Neutrophil (primary cell): ENCODE results near the gene FPGS.

Experiments
- H3K27ac ChIP-seq: fragments of 200-600 bp; sonication (generic); 2 replicates; pipeline ENCODE4 v1.5.1; 2016; ENCODE audit warnings: mild to moderate bottlenecking, moderate library complexity
- H3K27me3 ChIP-seq: fragments of 200-600 bp; sonication (generic); 2 replicates; pipeline ENCODE4 v1.6.0; 2016; ENCODE audit warnings: mild to moderate bottlenecking
- H3K36me3 ChIP-seq: fragments of 200-600 bp; sonication (generic); 2 replicates; pipeline ENCODE4 v1.5.1; 2017
- H3K4me1 ChIP-seq, 2 experiments: fragments of 200-600 bp in 1 of 2; sonication (generic) in 1 of 2; 1 replicate in 1 of 2; 2 replicates in 1 of 2; pipeline versions ENCODE4 v1.5.1 to v1.6.1; 2013 to 2016; ENCODE audit warnings: low read depth in 1 of 2, low read length in 1 of 2, mild to moderate bottlenecking in 1 of 2, moderate library complexity in 1 of 2; ENCODE audit not compliant: control insufficient read depth in 1 of 2, insufficient read depth in 1 of 2
- H3K4me3 ChIP-seq, 2 experiments: fragments of 200-600 bp in 1 of 2; sonication (generic) in 1 of 2; 1 replicate in 1 of 2; 2 replicates in 1 of 2; pipeline ENCODE4 v1.5.1; 2013 to 2016; ENCODE audit warnings: low read depth in 1 of 2, low read length in 1 of 2, mild to moderate bottlenecking in 1 of 2, moderate library complexity in 1 of 2
- H3K9me3 ChIP-seq: fragments of 200-600 bp; sonication (generic); 2 replicates; pipeline ENCODE4 v1.5.1; 2016
- TF ChIP-seq, protein P1 (sequence below): fragments of 200-600 bp; sonication (generic); IDR thresholded peaks from 2 replicates; pipeline ENCODE4 v1.5.1; 2016; ENCODE audit warnings: antibody characterized with exemption

FPGS gene

DNA sequence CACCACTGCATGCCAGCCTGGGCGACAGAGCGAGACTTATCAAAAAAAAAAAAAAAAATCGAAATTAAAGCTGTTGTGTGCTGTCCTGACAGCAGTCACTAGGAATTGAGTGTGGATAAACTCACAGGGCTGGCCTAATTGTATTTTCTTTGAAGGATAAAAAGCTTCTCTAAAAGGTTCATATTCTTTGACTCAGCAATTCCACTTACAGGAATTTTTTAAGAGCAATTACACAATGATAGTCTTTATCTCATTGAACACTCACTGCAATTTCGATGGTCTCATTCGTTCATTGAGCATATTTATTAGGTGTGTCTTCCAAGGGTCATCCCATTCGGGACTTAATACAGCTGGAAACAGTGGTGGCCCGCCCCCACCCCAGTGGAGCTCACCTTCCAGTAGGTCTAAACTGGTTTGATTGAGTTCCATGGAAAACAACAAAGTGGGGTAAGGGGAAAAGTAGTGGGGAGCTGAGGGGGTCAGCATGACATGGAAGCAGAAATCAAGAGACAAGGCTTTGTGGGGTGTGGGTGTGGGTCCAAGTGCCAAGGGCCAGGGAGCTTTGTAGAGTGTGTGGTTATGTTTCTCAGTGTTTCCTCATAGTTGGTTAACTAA lies 10.2 kb upstream of the FPGS start:
- TF ChIP-seq, protein P1, sequence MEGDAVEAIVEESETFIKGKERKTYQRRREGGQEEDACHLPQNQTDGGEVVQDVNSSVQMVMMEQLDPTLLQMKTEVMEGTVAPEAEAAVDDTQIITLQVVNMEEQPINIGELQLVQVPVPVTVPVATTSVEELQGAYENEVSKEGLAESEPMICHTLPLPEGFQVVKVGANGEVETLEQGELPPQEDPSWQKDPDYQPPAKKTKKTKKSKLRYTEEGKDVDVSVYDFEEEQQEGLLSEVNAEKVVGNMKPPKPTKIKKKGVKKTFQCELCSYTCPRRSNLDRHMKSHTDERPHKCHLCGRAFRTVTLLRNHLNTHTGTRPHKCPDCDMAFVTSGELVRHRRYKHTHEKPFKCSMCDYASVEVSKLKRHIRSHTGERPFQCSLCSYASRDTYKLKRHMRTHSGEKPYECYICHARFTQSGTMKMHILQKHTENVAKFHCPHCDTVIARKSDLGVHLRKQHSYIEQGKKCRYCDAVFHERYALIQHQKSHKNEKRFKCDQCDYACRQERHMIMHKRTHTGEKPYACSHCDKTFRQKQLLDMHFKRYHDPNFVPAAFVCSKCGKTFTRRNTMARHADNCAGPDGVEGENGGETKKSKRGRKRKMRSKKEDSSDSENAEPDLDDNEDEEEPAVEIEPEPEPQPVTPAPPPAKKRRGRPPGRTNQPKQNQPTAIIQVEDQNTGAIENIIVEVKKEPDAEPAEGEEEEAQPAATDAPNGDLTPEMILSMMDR = no peak
- H3K4me1 ChIP-seq = peaks cover under 1 to 3% of the 10 kb centered on the region in 2 experiments
- H3K4me3 ChIP-seq = no peak overlapping the region
- H3K27ac ChIP-seq = peak overlapping the region; percentile 8
- H3K9me3 ChIP-seq = no peaks in the 10 kb centered on the region
- H3K36me3 ChIP-seq = peaks cover 69% of the 10 kb centered on the region
- peaks cover 17% of the 10 kb centered on the region for H3K27me3 ChIP-seq

DNA sequence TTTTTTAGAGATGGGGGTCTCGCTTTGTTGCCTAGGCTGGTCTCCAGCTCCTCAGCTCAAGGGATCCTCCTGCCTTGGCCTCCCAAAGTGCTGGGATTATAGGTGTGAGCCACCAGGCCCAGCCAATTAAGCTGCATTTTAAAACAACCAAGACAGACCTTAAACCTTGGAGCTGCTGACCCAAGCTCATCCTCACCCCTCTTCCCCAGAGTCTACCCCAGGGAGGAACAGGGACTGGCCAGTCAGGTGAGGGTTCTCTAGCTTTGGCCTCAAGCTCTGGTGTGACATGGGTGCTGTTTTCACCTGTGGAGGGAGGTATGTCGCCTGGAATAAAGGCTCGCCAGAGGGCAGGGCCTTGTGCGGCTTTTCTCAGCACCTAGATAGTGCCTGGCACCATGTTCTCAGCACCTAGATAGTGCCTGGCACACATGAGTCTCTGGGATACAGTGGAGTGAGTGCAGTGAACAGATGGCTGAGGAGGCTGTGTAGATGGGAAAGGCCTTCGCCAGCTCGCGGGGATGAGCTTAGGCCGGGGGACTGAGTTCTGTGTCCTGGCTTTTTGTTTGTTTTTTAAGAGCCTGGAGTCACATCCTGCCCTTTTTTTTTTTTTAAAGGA lies 9.5 kb upstream of the FPGS start:
- Histone ChIP-seq H3K9me3 (no peaks in the 10 kb centered on the region), H3K36me3 (peaks cover 62% of the 10 kb centered on the region), H3K27ac (peak overlapping the region; percentile 33), H3K27me3 (peaks cover 23% of the 10 kb centered on the region), H3K4me3 (no peak overlapping the region), H3K4me1 (no peaks in the 10 kb centered on the region)
- TF ChIP-seq, protein P1 = no peak

DNA sequence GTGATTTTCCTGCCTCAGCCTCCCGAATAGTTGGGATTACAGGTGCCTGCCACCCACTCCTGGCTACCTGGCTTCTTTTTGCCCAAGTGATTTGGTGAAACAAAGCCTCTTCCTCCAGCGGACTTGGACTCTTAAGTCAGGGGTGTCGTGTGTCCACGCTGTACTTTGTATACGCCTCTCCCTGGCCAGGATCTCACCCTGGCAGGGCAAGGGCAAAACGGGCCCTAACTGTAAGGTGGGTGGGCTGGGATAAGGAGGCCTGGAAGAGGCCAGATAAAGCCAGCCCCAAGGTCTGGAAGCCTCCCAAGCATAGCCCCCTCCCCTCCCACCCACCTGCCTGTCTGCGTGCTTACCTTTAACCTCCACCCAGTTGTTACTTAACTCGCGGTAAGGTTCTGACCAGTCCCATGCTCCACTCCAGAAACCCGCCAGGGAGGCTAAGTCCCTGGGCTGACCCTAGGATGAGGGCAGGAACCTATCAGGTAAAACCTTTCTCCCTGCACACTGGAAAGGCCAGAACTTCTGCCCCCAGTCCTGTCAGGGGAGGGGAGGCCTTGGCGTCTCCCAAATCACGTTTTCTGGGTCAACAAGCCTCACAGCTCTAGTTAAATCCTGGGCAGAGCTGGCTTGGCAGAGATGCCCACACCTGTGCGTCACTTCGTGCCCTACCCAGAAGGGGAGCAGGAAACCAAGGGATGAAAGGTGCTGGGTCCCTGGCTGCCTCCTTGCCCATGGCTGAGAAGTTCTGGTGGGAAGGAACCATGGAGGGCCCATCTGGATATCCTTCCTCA lies 8.5 kb upstream of the FPGS start:
- Histone ChIP-seq H3K9me3 (no peaks in the 10 kb centered on the region), H3K27ac (peak overlapping the region; percentile 3), H3K36me3 (peaks cover 52% of the 10 kb centered on the region), H3K4me1 (no peaks in the 10 kb centered on the region), H3K4me3 (no peak overlapping the region), H3K27me3 (peaks cover 28% of the 10 kb centered on the region)
- TF ChIP-seq, protein P1 = no peak

DNA sequence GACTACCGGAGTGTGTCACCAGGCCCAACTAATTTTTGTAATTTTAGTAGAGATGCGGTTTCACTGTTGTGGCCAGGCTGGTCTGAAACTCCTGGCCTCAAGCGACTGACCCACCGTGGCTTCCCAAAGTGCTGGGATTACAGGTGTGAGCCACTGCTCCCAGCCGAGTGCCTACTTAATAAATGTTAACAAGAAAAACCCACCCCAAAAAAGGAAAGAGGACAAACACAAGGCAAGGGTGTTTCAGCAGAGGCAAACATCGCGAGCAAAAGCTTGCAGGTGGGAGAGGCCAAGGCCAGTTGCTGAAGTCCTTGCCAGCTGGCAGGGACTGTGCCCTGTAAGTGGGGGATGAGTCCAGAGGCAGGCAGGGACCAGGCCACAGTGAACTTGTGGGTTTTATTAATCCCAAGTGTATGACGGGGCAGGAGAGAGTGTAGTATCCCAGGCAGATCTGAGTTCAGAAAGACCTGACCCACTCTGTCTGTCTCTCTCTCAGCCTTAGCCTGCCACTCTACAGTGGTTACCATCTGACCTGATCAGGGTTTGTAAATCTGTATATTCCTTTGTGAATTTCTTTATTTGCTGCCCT lies 6.4 kb upstream of the FPGS start:
- peaks cover 31% of the 10 kb centered on the region for H3K36me3 ChIP-seq

DNA sequence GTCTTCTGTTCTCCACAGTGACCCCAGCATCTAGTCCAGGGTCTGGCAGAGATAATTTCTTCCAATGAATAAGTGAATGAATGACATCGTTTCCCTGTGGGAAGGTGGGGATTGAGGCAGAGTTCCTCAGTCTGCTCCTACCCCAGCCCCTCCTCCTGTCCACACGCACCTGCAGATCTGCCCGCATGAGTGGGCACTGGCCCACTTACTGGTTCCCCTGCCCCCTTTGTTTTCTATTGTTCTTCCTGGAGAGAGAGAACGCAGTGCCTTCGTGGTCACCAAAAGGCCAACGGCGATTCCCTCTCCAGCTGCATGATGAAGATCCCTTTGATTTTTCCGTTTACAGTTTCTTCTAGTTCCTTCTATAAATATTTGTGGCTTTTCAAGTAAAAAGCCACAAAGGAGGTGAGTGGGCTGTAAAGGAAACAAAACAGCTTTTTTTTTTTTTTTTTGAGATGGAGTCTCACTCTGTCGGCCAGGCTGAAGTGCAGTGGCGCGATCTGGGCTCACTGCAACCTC lies 5.8 kb upstream of the FPGS start:
- no peak overlapping the region for H3K4me3 ChIP-seq
- H3K36me3 ChIP-seq = peaks cover 25% of the 10 kb centered on the region
- no peak overlapping the region for H3K27ac ChIP-seq
- H3K4me1 ChIP-seq = peaks cover under 1 to 2% of the 10 kb centered on the region in 2 experiments
- H3K27me3 ChIP-seq = peaks cover 28% of the 10 kb centered on the region
- no peaks in the 10 kb centered on the region for H3K9me3 ChIP-seq
- TF ChIP-seq, protein P1 = no peak

More for the DNA sequence above, 6.4 kb upstream of the FPGS start:
- Histone ChIP-seq H3K4me1 (no peaks in the 10 kb centered on the region), H3K9me3 (no peaks in the 10 kb centered on the region), H3K27me3 (peaks cover 28% of the 10 kb centered on the region), H3K27ac (no peak overlapping the region), H3K4me3 (no peak overlapping the region)
- TF ChIP-seq, protein P1 = no peak
